ENCODE results near the gene ATP10A. TPM values are rescaled to one million over a fixed set of nuclear protein-coding genes. Genes with fewer than 3 reads are reported as not detected.

ATP10A gene
- total and polyA plus RNA-seq, 2 of the 8 experiments (the other 6 are each of a cell fraction or from before 2014, with no cell fraction given), result 2.0 to 2.8 TPM

GRCh38 chr15:25864966-25865365, 1.8 kb upstream of the ATP10A start:
- no peak overlapping the region for H3K27ac ChIP-seq (ENCODE audit: low read depth, low read length)

More at GRCh38 chr15:25864966-25865365, 1.8 kb upstream of the ATP10A start:
- Histone ChIP-seq H3K27me3 (replicated peaks in 1 of 4; ENCODE audit: control insufficient read depth in 3 of 4, extremely low read depth in 1 of 4, insufficient read depth in 3 of 4, low read length in 3 of 4) (peaks cover 7 to 46% (median 37%) of the 10 kb centered on the region in 4 experiments), H3K4me3 (ENCODE audit: extremely low read depth in 1 of 4, insufficient read depth in 2 of 4, low read depth in 3 of 4, low read length in 4 of 4) (no peak overlapping the region), H3K23me2 (ENCODE audit: low read depth, low read length) (peaks cover 12% of the 10 kb centered on the region; the same call in 1 of the 2 replicates), H3K18ac (ENCODE audit: extremely low read depth, low read length) (no peak overlapping the region), H3K23ac (ENCODE audit: insufficient read length) (no peak overlapping the region), H3K79me1 (ENCODE audit: low read depth, low read length) (no peaks in the 10 kb centered on the region), H2AFZ (ENCODE audit: low read length) (no peak overlapping the region), H3K4me1 (replicated peaks in 1 of 4; ENCODE audit: control insufficient read depth in 3 of 4, insufficient read depth in 4 of 4, low read length in 3 of 4) (peaks cover 0 to 9% (median 6%) of the 10 kb centered on the region in 4 experiments; a peak in 6 of 7 replicates), H3K4me2 (ENCODE audit: insufficient read depth in 1 of 2, low read depth in 2 of 2, low read length in 2 of 2) (no peak overlapping the region), H4K91ac (replicated peaks; ENCODE audit: insufficient read length, low read length) (no peak overlapping the region), H2BK12ac (ENCODE audit: low read depth, low read length) (no peak overlapping the region), H2BK20ac (ENCODE audit: low read length) (no peak overlapping the region), H3K79me2 (ENCODE audit: control insufficient read depth in 1 of 2, insufficient read depth in 2 of 2, low read length in 2 of 2) (no peaks in the 10 kb centered on the region), H3K56ac (replicated peaks; ENCODE audit: insufficient read length, low read depth, low read length) (no peak overlapping the region), H3K36me3 (ENCODE audit: control insufficient read depth in 2 of 4, insufficient read depth in 4 of 4, low read length in 3 of 4) (no peaks in the 10 kb centered on the region), H2BK5ac (ENCODE audit: low read depth, low read length) (no peak overlapping the region), H2BK120ac (replicated peaks; ENCODE audit: low read depth, low read length) (no peak overlapping the region), H3K14ac (ENCODE audit: insufficient read length) (no peak overlapping the region), H4K20me1 (replicated peaks in 1 of 2; ENCODE audit: control insufficient read depth in 1 of 2, insufficient read depth in 2 of 2, low read length in 2 of 2) (no peaks in the 10 kb centered on the region), H4K5ac (ENCODE audit: insufficient read length, low read depth, low read length) (no peak overlapping the region), H2BK15ac (ENCODE audit: low read length) (no peak overlapping the region), H2AK5ac (ENCODE audit: low read depth, low read length) (no peak overlapping the region), H3K9me3 (ENCODE audit: insufficient read depth in 2 of 2, low read depth in 1 of 2, low read length in 1 of 2) (no peaks in the 10 kb centered on the region), H3K9ac (replicated peaks in 1 of 4; ENCODE audit: extremely low read depth in 1 of 4, low read depth in 3 of 4, low read length in 3 of 4) (no peak overlapping the region), H3K4ac (replicated peaks; ENCODE audit: insufficient read length, low read depth, low read length) (no peak overlapping the region), H4K8ac (ENCODE audit: extremely low read depth, insufficient read depth, low read length) (no peak overlapping the region)
- CTCF ChIA-PET (ENCODE audit: partially characterized antibody), result interaction anchor here (0.9 kb wide), 1 partner anchor 68 kb away, joined by 4 read pairs; no protein-coding TSS in a partner anchor
- POLR2A ChIA-PET (ENCODE audit: partially characterized antibody), result no interaction called here
- DNase-seq (ENCODE audit: low read depth in 1 of 2, low spot score in 2 of 2) (no peak), FAIRE-seq (no peak)
- TF ChIP-seq ZNF274 (IDR thresholded peaks at IDR 0.05; ENCODE audit: borderline replicate concordance, extremely low read depth, low read length) (no peak), SRF (IDR thresholded peaks at IDR 0.05; ENCODE audit: low read depth, low read length) (no peak), MAFK (IDR thresholded peaks at IDR 0.05; ENCODE audit: low read depth, low read length) (no peak), MAX (IDR thresholded peaks at IDR 0.05) (no peak), USF2 (IDR thresholded peaks at IDR 0.05; ENCODE audit: low read length) (no peak), HDAC2 (IDR thresholded peaks at IDR 0.05; ENCODE audit: borderline replicate concordance in 1 of 2, low read depth in 2 of 2, low read length in 2 of 2) (no peak), TAF1 (IDR thresholded peaks at IDR 0.05; ENCODE audit: low read depth, low read length) (no peak), POLR2A (IDR thresholded peaks at IDR 0.05; ENCODE audit: control extremely low read depth in 1 of 2, low read depth in 2 of 2, low read length in 2 of 2) (no peak), SAP30 (IDR thresholded peaks at IDR 0.05; ENCODE audit: insufficient read depth, insufficient replicate concordance, low read length) (no peak), CTBP2 (IDR thresholded peaks at IDR 0.05; ENCODE audit: borderline replicate concordance, insufficient read depth, insufficient read length, low read length) (no peak), EGR1 (IDR thresholded peaks at IDR 0.05; ENCODE audit: borderline replicate concordance, low read depth, low read length) (no peak)
- WGBS, 2 experiments (ENCODE audit: extremely low coverage in 1 of 2, insufficient coverage in 1 of 2, insufficient read length in 1 of 2, insufficient replicate concordance in 2 of 2, low coverage in 1 of 2, low lambda C conversion rate in 2 of 2, missing lambda C conversion rate in 1 of 2), result 94% methylated on average over 3 of the region's 3 CpGs; no CpG with 5 or more reads in 1 of the 2 experiments

All from H1 (cell line).